ENCODE measurements around the gene GBE1. TPM values are rescaled to one million over a fixed set of nuclear protein-coding genes. Genes with fewer than 3 reads are reported as not detected.

GBE1 gene
- total and polyA plus RNA-seq, 10 of the 15 experiments (the other 5 are each of a cell fraction or from before 2014, with no cell fraction given): 21.4 to 62.2 (median 41.5) TPM

GRCh38 chr3:81558106-81558505, 203.3 kb downstream of the GBE1 start:
- H3K79me2 ChIP-seq (ENCODE audit: control insufficient read depth, insufficient read depth, low read length): no peaks in the 10 kb centered on the region
- WGBS (ENCODE audit: insufficient coverage, insufficient replicate concordance, low lambda C conversion rate, missing lambda C conversion rate): 74% methylated on average over 1 of the region's 1 CpG
- no peaks in the 10 kb centered on the region for H3K9me3 ChIP-seq (replicated peaks; ENCODE audit: control insufficient read depth, insufficient read depth, low read length)
- H3K4me1 ChIP-seq (ENCODE audit: control insufficient read depth, insufficient read depth, low read length): no peaks in the 10 kb centered on the region
- no peaks in the 10 kb centered on the region for H3K27me3 ChIP-seq (replicated peaks in 1 of 2; ENCODE audit: control insufficient read depth in 2 of 2, insufficient read depth in 2 of 2, low read length in 1 of 2)
- FAIRE-seq: no peak
- TF ChIP-seq ELK1 (IDR thresholded peaks at IDR 0.05; ENCODE audit: low read depth, low read length): no peak
- H2AFZ ChIP-seq (ENCODE audit: control insufficient read depth, low read depth, low read length): no peak overlapping the region
- BruUV-seq (replicated peaks): no TSS peak
- ChIA-PET SMC1A (ENCODE audit: uncharacterized antibody, unreplicated experiment) (interaction anchor here (1.0 to 1.2 kb wide), 2 partner anchors 19 to 317 kb away, joined by 3 read pairs; no protein-coding TSS in a partner anchor), RAD21 (ENCODE audit: unreplicated experiment) (no interaction called here), POLR2A (no interaction called here), CTCF (no interaction called here)
- no peaks in the 10 kb centered on the region for H4K20me1 ChIP-seq (ENCODE audit: control insufficient read depth, insufficient read depth)
- no peak overlapping the region for H3K4me2 ChIP-seq (ENCODE audit: control insufficient read depth, insufficient read depth)
- intact Hi-C loops (cut with micrococcal nuclease; ENCODE audit: unreplicated experiment): no loop called here
- no peak for ATAC-seq
- H3K36me3 ChIP-seq (ENCODE audit: control insufficient read depth in 2 of 2, insufficient read depth in 2 of 2, low read length in 1 of 2): no peaks in the 10 kb centered on the region
- H3K27ac ChIP-seq (ENCODE audit: control insufficient read depth, insufficient read depth): no peak overlapping the region
- H3K4me3 ChIP-seq: no peak overlapping the region
- no peak for DNase-seq (ENCODE audit: low read depth, low spot score)
- H3K9ac ChIP-seq (ENCODE audit: control insufficient read depth, insufficient read depth, low read length): no peak overlapping the region
- in situ Hi-C loops (cut with MboI): no loop called here

GRCh38 chr3:81554801-81555200, 206.6 kb downstream of the GBE1 start:
- no peak overlapping the region for H3K27ac ChIP-seq (ENCODE audit: control insufficient read depth, insufficient read depth)
- DNase-seq (ENCODE audit: low read depth, low spot score) (no peak), FAIRE-seq (no peak), ATAC-seq (no peak)
- ChIA-PET POLR2A (no interaction called here), CTCF (interaction anchor here (0.9 to 1.0 kb wide), 2 partner anchors 28 to 64 kb away, joined by 3 read pairs; no protein-coding TSS in a partner anchor), RAD21 (ENCODE audit: unreplicated experiment) (no interaction called here), SMC1A (ENCODE audit: uncharacterized antibody, unreplicated experiment) (interaction anchor here (0.6 kb wide), 1 partner anchor 493 kb away, joined by 3 read pairs; no protein-coding TSS in a partner anchor)
- H3K4me2 ChIP-seq (ENCODE audit: control insufficient read depth, insufficient read depth): no peak overlapping the region
- H3K27me3 ChIP-seq (replicated peaks in 1 of 2; ENCODE audit: control insufficient read depth in 2 of 2, insufficient read depth in 2 of 2, low read length in 1 of 2): no peaks in the 10 kb centered on the region
- H2AFZ ChIP-seq (ENCODE audit: control insufficient read depth, low read depth, low read length): no peak overlapping the region
- WGBS (ENCODE audit: insufficient coverage, insufficient replicate concordance, low lambda C conversion rate, missing lambda C conversion rate): 94% methylated on average over 2 of the region's 2 CpGs
- no peak overlapping the region for H3K9ac ChIP-seq (ENCODE audit: control insufficient read depth, insufficient read depth, low read length)
- H3K79me2 ChIP-seq (ENCODE audit: control insufficient read depth, insufficient read depth, low read length): no peaks in the 10 kb centered on the region
- H3K9me3 ChIP-seq (replicated peaks; ENCODE audit: control insufficient read depth, insufficient read depth, low read length): no peaks in the 10 kb centered on the region
- H3K36me3 ChIP-seq (ENCODE audit: control insufficient read depth in 2 of 2, insufficient read depth in 2 of 2, low read length in 1 of 2): no peaks in the 10 kb centered on the region
- BruUV-seq (replicated peaks): no TSS peak
- H4K20me1 ChIP-seq (ENCODE audit: control insufficient read depth, insufficient read depth): 0 out of 2 replicates have a peak, but pooled peaks cover 3% of the 10 kb centered on the region
- in situ Hi-C loops (cut with MboI): no loop called here
- H3K4me1 ChIP-seq (ENCODE audit: control insufficient read depth, insufficient read depth, low read length): no peaks in the 10 kb centered on the region
- intact Hi-C loops (cut with micrococcal nuclease; ENCODE audit: unreplicated experiment): no loop called here
- H3K4me3 ChIP-seq: no peak overlapping the region
- TF ChIP-seq CBX3 (IDR thresholded peaks at IDR 0.05; ENCODE audit: borderline replicate concordance, low read depth) (no peak), NBN (IDR thresholded peaks at IDR 0.05) (no peak), LARP7 (IDR thresholded peaks at IDR 0.05) (no peak), ZBTB40 (IDR thresholded peaks at IDR 0.05; ENCODE audit: borderline replicate concordance) (no peak), ZNF622 (IDR thresholded peaks at IDR 0.05) (no peak), ZNF24 (IDR thresholded peaks at IDR 0.05) (no peak), RELA (IDR thresholded peaks at IDR 0.05; ENCODE audit: borderline replicate concordance, partially characterized antibody) (no peak), PAX8 (IDR thresholded peaks at IDR 0.05) (no peak), IKZF1 (conservative IDR thresholded peaks at IDR 0.05) (no peak), SP1 (IDR thresholded peaks at IDR 0.05; ENCODE audit: low read depth, low read length) (no peak), FOXM1 (IDR thresholded peaks at IDR 0.05; ENCODE audit: low read depth, low read length) (no peak), PKNOX1 (IDR thresholded peaks at IDR 0.05) (no peak), NFYA (IDR thresholded peaks at IDR 0.05; ENCODE audit: borderline replicate concordance, low read depth, low read length) (no peak)
